ENCODE results near the gene FAR2.
A peak's percentile ranks its signal among the peaks of the same experiment; 100 is the strongest.
"Not testable (repeated sequence)": the region's sequence is repeated elsewhere in the genome, so short reads cannot be mapped to it uniquely, and the experiment has no call there.

Gene FAR2

DNA sequence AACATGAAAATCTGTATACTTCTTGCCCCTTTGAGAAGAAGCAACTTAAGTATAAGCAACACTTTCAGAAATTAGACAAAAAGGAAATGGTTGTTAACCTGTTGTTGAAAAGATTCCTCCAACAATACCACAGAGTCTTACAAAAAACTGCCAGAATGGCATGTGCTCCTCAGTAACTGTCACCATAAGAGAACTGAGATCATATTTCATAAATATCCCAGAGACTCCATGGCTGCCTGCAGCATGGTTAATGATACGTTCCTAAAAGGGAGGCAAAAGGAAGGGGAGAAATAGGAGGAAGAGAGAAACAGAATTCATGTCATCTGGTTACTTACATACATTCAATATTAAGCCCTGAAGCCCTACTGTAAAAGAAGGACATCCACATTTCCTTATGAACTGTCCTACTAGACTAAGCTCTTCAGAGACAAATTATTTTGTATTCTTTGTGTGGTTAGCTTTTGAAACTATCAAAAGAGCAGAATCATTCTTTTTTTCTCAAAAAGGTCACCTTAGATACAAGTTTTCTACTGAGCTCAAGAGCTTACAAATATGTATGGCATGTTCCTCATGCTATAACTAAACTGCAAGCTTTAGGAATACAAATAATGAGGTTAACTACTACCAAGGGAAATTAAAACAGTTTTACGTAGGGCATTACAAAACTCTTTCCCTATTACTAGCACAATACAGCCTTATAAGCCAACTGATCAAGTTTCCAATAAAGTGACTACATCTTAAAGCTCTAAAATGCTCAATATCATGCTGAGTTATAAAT lies 194.1 kb downstream of the FAR2 start:
- DNase-seq = no peak

GRCh38 chr12:29346769-29347421 lies 197.8 kb downstream of the FAR2 start:
- no peak for DNase-seq

- DNase-seq = no peak
Observed at GRCh38 chr12:29350080-29350479, 201.0 kb downstream of the FAR2 start.

DNA sequence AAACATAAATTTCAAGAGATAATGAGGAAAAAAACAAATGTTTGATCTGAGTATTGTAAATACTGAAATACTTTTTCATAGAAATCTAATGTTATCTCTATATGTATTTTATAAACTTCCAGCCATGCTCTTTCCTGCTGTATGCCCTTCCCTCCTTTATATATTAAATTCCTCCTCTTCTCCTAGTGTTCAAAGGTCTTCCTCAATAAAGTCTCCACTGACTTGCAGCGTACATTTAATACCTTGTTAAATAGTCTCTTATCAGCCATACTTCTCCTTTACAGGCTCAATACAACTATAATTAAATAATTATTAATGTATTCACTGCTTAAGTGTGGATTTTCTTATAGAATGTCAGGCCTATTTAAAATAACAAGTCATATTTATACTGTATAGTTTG lies 205.9 kb downstream of the FAR2 start:
- DNase-seq = no peak

DNA sequence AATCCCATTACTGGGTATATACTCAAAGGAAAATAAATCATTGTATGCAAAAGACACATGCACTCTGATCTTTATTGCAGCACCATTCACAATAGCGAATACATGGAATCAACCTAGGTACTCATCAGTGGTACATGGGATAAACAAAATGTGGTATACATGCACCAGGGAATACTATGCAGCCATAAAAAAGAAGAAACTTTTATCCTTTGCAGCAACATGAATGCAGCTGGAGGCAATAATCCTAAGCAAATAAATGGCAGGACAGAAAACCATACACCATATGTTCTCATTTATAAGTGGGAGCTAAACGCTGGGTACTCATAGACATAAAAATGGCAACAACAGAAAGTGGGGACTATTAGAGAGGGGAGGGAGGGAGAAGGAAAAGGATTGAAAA lies 216.0 kb downstream of the FAR2 start:
- no peak for DNase-seq

GRCh38 chr12:29374012-29374411 lies 224.9 kb downstream of the FAR2 start:
- no peak for DNase-seq

DNA sequence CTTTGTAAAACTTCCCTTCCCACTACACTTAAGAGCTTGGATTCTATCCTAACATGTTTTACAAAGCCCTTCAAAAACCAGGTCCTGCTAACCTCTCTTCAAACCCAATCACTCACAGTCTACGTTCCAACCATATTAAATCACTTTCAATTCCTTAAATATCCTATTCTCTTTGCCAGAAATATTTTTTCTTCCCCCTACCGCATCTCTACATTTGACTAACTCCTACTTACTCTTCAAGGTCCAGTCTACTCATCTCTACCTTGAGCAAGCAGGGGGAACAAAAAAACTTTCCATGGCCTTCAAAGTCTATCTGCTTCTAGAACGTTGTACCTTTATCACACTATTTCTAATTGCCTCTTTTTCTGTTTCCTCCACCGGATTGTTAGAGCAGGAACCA lies 225.8 kb downstream of the FAR2 start:
- no peak for DNase-seq

DNA sequence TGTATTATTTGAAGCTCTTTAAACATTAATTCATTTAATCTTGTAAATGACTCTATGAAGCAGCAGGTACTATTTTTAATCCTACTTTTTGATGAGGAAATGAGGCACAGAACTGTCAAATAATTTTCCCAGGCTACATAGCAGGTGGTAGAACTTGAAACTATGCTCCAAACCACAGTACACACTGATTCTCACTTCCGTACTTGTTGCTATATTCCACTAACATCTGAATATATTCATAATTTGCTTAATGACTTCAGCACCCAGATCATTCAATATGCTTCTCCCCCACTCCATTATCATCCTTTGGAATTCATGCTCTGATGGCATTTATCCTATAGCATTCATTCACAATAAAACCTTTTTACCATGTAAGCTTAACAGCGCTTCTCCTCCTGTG lies 227.0 kb downstream of the FAR2 start:
- no peak for DNase-seq

DNA sequence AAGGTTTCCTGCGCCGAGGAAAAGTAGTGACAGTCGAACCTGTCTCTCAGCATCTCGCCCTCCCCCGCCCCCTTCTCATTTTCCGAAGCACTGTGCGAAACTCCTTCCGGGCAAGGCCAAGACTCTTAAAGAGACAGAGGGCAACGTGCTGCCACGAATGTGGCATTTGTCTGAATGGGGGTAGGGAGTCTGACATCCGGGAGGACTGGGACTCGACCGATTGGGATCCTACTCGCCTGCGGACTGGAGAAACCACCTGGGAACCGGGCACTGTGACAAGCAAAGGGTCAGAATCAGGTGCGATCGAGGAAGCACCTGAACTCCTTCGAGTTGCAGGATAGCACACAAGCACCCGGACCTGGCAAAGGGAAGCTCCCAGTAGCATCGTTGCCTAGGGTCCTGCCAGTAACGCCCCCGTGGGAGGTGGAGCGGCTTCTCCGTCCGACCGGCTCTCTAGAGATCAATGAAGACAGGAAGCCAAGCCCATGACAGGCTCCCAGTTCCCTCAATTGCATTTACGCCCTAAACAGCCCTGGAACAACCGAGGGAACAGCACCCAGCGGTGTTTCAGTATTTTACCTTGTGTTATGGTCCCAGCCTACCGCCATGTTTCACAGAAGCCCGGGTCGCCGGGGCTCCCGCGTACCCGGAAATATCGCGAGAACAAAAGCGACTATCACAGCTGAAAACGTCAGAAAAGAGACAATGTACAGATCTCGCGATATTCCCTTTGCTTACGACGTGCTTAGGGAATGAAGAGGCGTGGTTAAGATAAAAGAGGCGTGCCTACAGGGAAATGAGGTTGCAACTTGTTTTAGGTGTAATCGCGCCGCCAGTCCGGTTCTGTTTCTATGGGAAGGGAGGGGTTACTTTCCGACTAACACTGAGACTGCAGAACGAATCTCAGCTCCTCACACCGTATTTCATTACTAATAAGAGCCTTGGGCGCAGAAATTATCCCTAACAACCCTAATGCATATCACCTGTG lies 231.8 kb downstream of the FAR2 start, which contains the start of gene ERGIC2:
TSS of gene ERGIC2 (minus strand) at position 637 of the 988 bp plus-strand sequence. CDS start 9,539 bp downstream, outside the sequence.
- DNase-seq = peak; percentile 93

DNA sequence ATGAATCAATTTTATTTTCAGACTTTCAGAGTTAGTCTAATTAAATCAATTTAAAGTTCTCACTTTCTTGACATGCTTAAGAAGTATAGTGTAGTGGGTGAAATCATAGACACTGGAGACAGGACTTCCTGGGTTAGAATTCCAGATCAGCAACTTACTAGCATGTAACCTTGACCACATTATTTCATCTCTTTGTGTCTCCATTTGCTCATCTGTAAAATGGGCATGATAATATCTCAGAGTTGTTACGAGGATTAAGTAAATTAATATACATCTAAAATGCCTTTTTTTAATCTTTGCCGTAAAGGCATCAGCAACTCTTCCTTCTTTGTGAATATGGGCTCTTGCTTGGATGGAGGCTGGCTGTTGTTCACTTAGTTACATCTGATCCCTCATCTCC lies 233.2 kb downstream of the FAR2 start:
- no peak for DNase-seq

GRCh38 chr12:29385194-29385593 lies 236.1 kb downstream of the FAR2 start:
- DNase-seq = not testable (repeated sequence)

All from T1000 (cell line).